ENCODE results near the gene FBXO11. TPM values are rescaled to one million over a fixed set of nuclear protein-coding genes. Genes with fewer than 3 reads are reported as not detected.
"Not testable (repeated sequence)": the region's sequence is repeated elsewhere in the genome, so short reads cannot be mapped to it uniquely, and the experiment has no call there.

Gene FBXO11
- total RNA-seq, 4 donors from 2014 or later = 37.3 to 53.8 (median 47.0) TPM

GRCh38 chr2:47862949-47863348 lies 43.3 kb downstream of the FBXO11 start:
- intact Hi-C loops (cut with DNase I) = no loop called here
- 95% methylated on average over 6 of the region's 6 CpGs for WGBS
- Histone ChIP-seq H3K4me3 (no peak overlapping the region), H3K27ac (replicated peaks in 1 of 4) (no peak overlapping the region), H3K9me3 (no peaks in the 10 kb centered on the region), H3K4me1 (peaks cover 22 to 74% (median 55%) of the 10 kb centered on the region in 4 donors), H3K27me3 (no peaks in the 10 kb centered on the region), H3K36me3 (no peaks in the 10 kb centered on the region)
- no peak for DNase-seq (ENCODE audit: extremely low spot score)
- TF ChIP-seq EP300 (IDR thresholded peaks at IDR 0.05) = no peak
- TF ChIP-seq POLR2A (IDR thresholded peaks at IDR 0.05; ENCODE audit: low read depth) = no peak
- no peak for TF ChIP-seq CTCF (IDR thresholded peaks at IDR 0.05)
- no peak for TF ChIP-seq POLR2AphosphoS5 (IDR thresholded peaks at IDR 0.05)

- H3K27ac ChIP-seq (replicated peaks in 1 of 4); H3K27me3 ChIP-seq; intact Hi-C loops (cut with DNase I); H3K36me3 ChIP-seq; DNase-seq (ENCODE audit: extremely low spot score); H3K4me3 ChIP-seq; H3K9me3 ChIP-seq: not testable (repeated sequence)
- 90% methylated on average over 8 of the region's 8 CpGs for WGBS
- H3K4me1 ChIP-seq = peaks cover 8 to 61% (median 50%) of the 10 kb centered on the region in 4 donors
These were observed 53.1 kb downstream of the FBXO11 start for GRCh38 chr2:47853067-47853777.

GRCh38 chr2:47850198-47850597 lies 56.1 kb downstream of the FBXO11 start:
- Histone ChIP-seq H3K9me3 (no peaks in the 10 kb centered on the region), H3K4me1 (peaks cover 14 to 46% (median 30%) of the 10 kb centered on the region in 4 donors), H3K36me3 (no peaks in the 10 kb centered on the region), H3K27ac (replicated peaks in 1 of 4) (no peak overlapping the region), H3K4me3 (no peak overlapping the region), H3K27me3 (no peaks in the 10 kb centered on the region)
- intact Hi-C loops (cut with DNase I) = no loop called here
- 96% methylated on average over 1 of the region's 1 CpG for WGBS
- TF ChIP-seq CTCF (IDR thresholded peaks at IDR 0.05) (no peak), POLR2AphosphoS5 (IDR thresholded peaks at IDR 0.05) (no peak), POLR2A (IDR thresholded peaks at IDR 0.05; ENCODE audit: low read depth) (no peak), EP300 (IDR thresholded peaks at IDR 0.05) (no peak)
- no peak for DNase-seq (ENCODE audit: extremely low spot score)

- H3K4me3 ChIP-seq = no peak overlapping the region
- H3K36me3 ChIP-seq = no peaks in the 10 kb centered on the region
- no peaks in the 10 kb centered on the region for H3K27me3 ChIP-seq
- TF ChIP-seq CTCF (IDR thresholded peaks at IDR 0.05) (no peak), EP300 (IDR thresholded peaks at IDR 0.05) (no peak), POLR2AphosphoS5 (IDR thresholded peaks at IDR 0.05) (no peak), POLR2A (IDR thresholded peaks at IDR 0.05; ENCODE audit: low read depth) (no peak)
- 82% methylated on average over 2 of the region's 2 CpGs for WGBS
- no peak overlapping the region for H3K27ac ChIP-seq (replicated peaks in 1 of 4)
- no peaks in the 10 kb centered on the region for H3K9me3 ChIP-seq
- no peak for DNase-seq (ENCODE audit: extremely low spot score)
- intact Hi-C loops (cut with DNase I) = no loop called here
- H3K4me1 ChIP-seq = peaks cover 23 to 53% (median 35%) of the 10 kb centered on the region in 4 donors
These were observed 56.9 kb downstream of the FBXO11 start for GRCh38 chr2:47849368-47849767.

GRCh38 chr2:47844162-47844561 lies 62.1 kb downstream of the FBXO11 start:
- Histone ChIP-seq H3K9me3 (no peaks in the 10 kb centered on the region), H3K27ac (replicated peaks in 1 of 4) (no peak overlapping the region), H3K4me3 (no peak overlapping the region), H3K27me3 (no peaks in the 10 kb centered on the region), H3K4me1 (peaks cover 25 to 38% (median 30%) of the 10 kb centered on the region in 4 donors), H3K36me3 (peaks cover 0 to 5% (median 1%) of the 10 kb centered on the region in 4 donors)
- TF ChIP-seq CTCF (IDR thresholded peaks at IDR 0.05) = no peak
- TF ChIP-seq POLR2A (IDR thresholded peaks at IDR 0.05; ENCODE audit: low read depth) = no peak
- no peak for TF ChIP-seq EP300 (IDR thresholded peaks at IDR 0.05)
- TF ChIP-seq POLR2AphosphoS5 (IDR thresholded peaks at IDR 0.05) = no peak
- 89% methylated on average over 2 of the region's 2 CpGs for WGBS
- DNase-seq (ENCODE audit: extremely low spot score) = no peak
- intact Hi-C loops (cut with DNase I) = no loop called here
